Fibroblast of lung (primary cell): ENCODE measurements around the gene HDLBP.

Experiments
- EZH2 ChIP-seq: IDR thresholded peaks from 2 replicates; pipeline ENCODE4 v1.5.1; 2012; ENCODE audit warnings: low read length, control low read depth, mild to moderate bottlenecking; ENCODE audit errors: missing control alignments
- TF ChIP-seq, protein P1 (sequence below), 2 donors: IDR thresholded peaks in 1 of 2; conservative IDR thresholded peaks in 1 of 2; 1 replicate in 1 of 2; 2 replicates in 1 of 2; pipeline ENCODE4 v1.5.1; 2011 to 2012; ENCODE audit warnings: low read length in 2 of 2, control low read depth in 1 of 2, inconsistent platforms in 1 of 2, low read depth in 1 of 2, mild to moderate bottlenecking in 1 of 2

GRCh38 chr2:241190291-241190981 lies 125.0 kb downstream of the HDLBP start:
- TF ChIP-seq, protein P1, sequence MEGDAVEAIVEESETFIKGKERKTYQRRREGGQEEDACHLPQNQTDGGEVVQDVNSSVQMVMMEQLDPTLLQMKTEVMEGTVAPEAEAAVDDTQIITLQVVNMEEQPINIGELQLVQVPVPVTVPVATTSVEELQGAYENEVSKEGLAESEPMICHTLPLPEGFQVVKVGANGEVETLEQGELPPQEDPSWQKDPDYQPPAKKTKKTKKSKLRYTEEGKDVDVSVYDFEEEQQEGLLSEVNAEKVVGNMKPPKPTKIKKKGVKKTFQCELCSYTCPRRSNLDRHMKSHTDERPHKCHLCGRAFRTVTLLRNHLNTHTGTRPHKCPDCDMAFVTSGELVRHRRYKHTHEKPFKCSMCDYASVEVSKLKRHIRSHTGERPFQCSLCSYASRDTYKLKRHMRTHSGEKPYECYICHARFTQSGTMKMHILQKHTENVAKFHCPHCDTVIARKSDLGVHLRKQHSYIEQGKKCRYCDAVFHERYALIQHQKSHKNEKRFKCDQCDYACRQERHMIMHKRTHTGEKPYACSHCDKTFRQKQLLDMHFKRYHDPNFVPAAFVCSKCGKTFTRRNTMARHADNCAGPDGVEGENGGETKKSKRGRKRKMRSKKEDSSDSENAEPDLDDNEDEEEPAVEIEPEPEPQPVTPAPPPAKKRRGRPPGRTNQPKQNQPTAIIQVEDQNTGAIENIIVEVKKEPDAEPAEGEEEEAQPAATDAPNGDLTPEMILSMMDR (conservative IDR thresholded peaks at IDR 0.05 in 1 of 2, IDR thresholded peaks at IDR 0.05 in 1 of 2; ENCODE audit: low read depth in 1 of 2, low read length in 2 of 2), result no peak
- no peak for TF ChIP-seq EZH2
